GM12873 (cell line): ENCODE data around the gene ARHGEF38.

Experiments used
- CTCF ChIP-seq: IDR thresholded peaks from 2 replicates; pipeline ENCODE4 v1.5.1; 2012; ENCODE audit warnings: low read depth, mild to moderate bottlenecking, moderate library complexity, low read length, control low read depth; ENCODE audit not compliant: insufficient read depth; ENCODE audit errors: missing control alignments

The ARHGEF38 gene

GRCh38 chr4:105543881-105544280 lies 8.5 kb upstream of the ARHGEF38 start:
- TF ChIP-seq CTCF: no peak

GRCh38 chr4:105544520-105545286 lies 7.7 kb upstream of the ARHGEF38 start:
- TF ChIP-seq CTCF: no peak

GRCh38 chr4:105546086-105546485 lies 6.3 kb upstream of the ARHGEF38 start:
- TF ChIP-seq CTCF: no peak

GRCh38 chr4:105547769-105548168 lies 4.7 kb upstream of the ARHGEF38 start:
- TF ChIP-seq CTCF: no peak

- no peak for TF ChIP-seq CTCF
Measured at GRCh38 chr4:105548483-105548882, 3.9 kb upstream of the ARHGEF38 start.

GRCh38 chr4:105550641-105551040 lies 1.8 kb upstream of the ARHGEF38 start:
- TF ChIP-seq CTCF: no peak

- no peak for TF ChIP-seq CTCF
Measured at GRCh38 chr4:105555409-105555808, 3.0 kb downstream of the ARHGEF38 start.
